ENCODE data around the gene SYNDIG1L. TPM values are rescaled to one million over a fixed set of nuclear protein-coding genes. Genes with fewer than 3 reads are reported as not detected.

The SYNDIG1L gene
- polyA plus RNA-seq, 1 donor from 2014 or later = 2.0 TPM

GRCh38 chr14:74441113-74441512, 15.1 kb upstream of the SYNDIG1L start:
- Histone ChIP-seq H4K20me1 (ENCODE audit: insufficient read depth) (no peaks in the 10 kb centered on the region), H3K9ac (ENCODE audit: low read length) (no peak overlapping the region), H3K9me3 (ENCODE audit: low read length) (no peaks in the 10 kb centered on the region), H3K27ac (ENCODE audit: low read length) (no peak overlapping the region), H3F3A (ENCODE audit: insufficient read depth, low read length, poor library complexity, severe bottlenecking) (no peaks in the 10 kb centered on the region), H3K9me2 (ENCODE audit: insufficient read depth, low read length) (no peaks in the 10 kb centered on the region), H3K4me3 (ENCODE audit: low read length) (no peak overlapping the region), H3K27me3 (ENCODE audit: insufficient read depth, low read depth, low read length) (no peaks in the 10 kb centered on the region), H3K79me2 (replicated peaks; ENCODE audit: insufficient read depth, low read length) (no peaks in the 10 kb centered on the region), H3K4me2 (ENCODE audit: low read length) (no peak overlapping the region), H3K36me3 (ENCODE audit: insufficient read depth, low read length) (no peaks in the 10 kb centered on the region), H2AFZ (ENCODE audit: low read depth, low read length) (no peak overlapping the region)
- TF ChIP-seq MXI1 (conservative IDR thresholded peaks at IDR 0.05; ENCODE audit: poor library complexity, severe bottlenecking) (no peak), SMC3 (conservative IDR thresholded peaks at IDR 0.05; ENCODE audit: poor library complexity) (no peak), RAD21 (conservative IDR thresholded peaks at IDR 0.05) (no peak), EP300 (conservative IDR thresholded peaks at IDR 0.05; ENCODE audit: poor library complexity, severe bottlenecking) (no peak), EZH2 (IDR thresholded peaks at IDR 0.05; ENCODE audit: borderline replicate concordance, insufficient read depth, low read length, poor library complexity, severe bottlenecking) (no peak)

- H3K9me3 ChIP-seq (ENCODE audit: low read length) = no peaks in the 10 kb centered on the region
- no peaks in the 10 kb centered on the region for H3F3A ChIP-seq (ENCODE audit: insufficient read depth, low read length, poor library complexity, severe bottlenecking)
- no peaks in the 10 kb centered on the region for H3K79me2 ChIP-seq (replicated peaks; ENCODE audit: insufficient read depth, low read length)
- no peak overlapping the region for H3K4me3 ChIP-seq (ENCODE audit: low read length)
- no peak overlapping the region for H3K4me2 ChIP-seq (ENCODE audit: low read length)
- no peaks in the 10 kb centered on the region for H3K36me3 ChIP-seq (ENCODE audit: insufficient read depth, low read length)
- TF ChIP-seq REST (IDR thresholded peaks at IDR 0.05; ENCODE audit: borderline replicate concordance) (no peak), TAF1 (IDR thresholded peaks at IDR 0.05; ENCODE audit: low read depth) (no peak), EZH2 (IDR thresholded peaks at IDR 0.05; ENCODE audit: borderline replicate concordance, insufficient read depth, low read length, poor library complexity, severe bottlenecking) (no peak), EP300 (conservative IDR thresholded peaks at IDR 0.05; ENCODE audit: poor library complexity, severe bottlenecking) (no peak), MXI1 (conservative IDR thresholded peaks at IDR 0.05; ENCODE audit: poor library complexity, severe bottlenecking) (no peak), POLR2AphosphoS5 (IDR thresholded peaks at IDR 0.05) (no peak), RAD21 (conservative IDR thresholded peaks at IDR 0.05) (no peak), SMC3 (conservative IDR thresholded peaks at IDR 0.05; ENCODE audit: poor library complexity) (no peak), CTCF (IDR thresholded peaks at IDR 0.05; ENCODE audit: poor library complexity, severe bottlenecking) (no peak)
- no peaks in the 10 kb centered on the region for H4K20me1 ChIP-seq (ENCODE audit: insufficient read depth)
- H2AFZ ChIP-seq (ENCODE audit: low read depth, low read length) = no peak overlapping the region
- no peak overlapping the region for H3K27ac ChIP-seq (ENCODE audit: low read length)
- no peaks in the 10 kb centered on the region for H3K9me2 ChIP-seq (ENCODE audit: insufficient read depth, low read length)
- H3K9ac ChIP-seq (ENCODE audit: low read length) = no peak overlapping the region
- H3K27me3 ChIP-seq (ENCODE audit: insufficient read depth, low read depth, low read length) = no peaks in the 10 kb centered on the region
These were observed 12.4 kb upstream of the SYNDIG1L start for GRCh38 chr14:74438351-74438915.

All from neural cell (in vitro differentiated cells).